Measurements from ENCODE around the gene JAM3. TPM values are rescaled to one million over a fixed set of nuclear protein-coding genes. Genes with fewer than 3 reads are reported as not detected.
A peak's percentile ranks its signal among the peaks of the same experiment; 100 is the strongest.

JAM3 gene
- total RNA-seq, 1 experiment from 2014 or later = 9.0 TPM

- H3K9me3 ChIP-seq (ENCODE audit: low read depth, low read length, poor library complexity, severe bottlenecking) = no peaks in the 10 kb centered on the region
- DNase-seq (ENCODE audit: low spot score) = no peak
- H3K27me3 ChIP-seq (replicated peaks; ENCODE audit: insufficient read depth, low read depth, low read length, poor library complexity) = no peaks in the 10 kb centered on the region
- H3K27ac ChIP-seq (ENCODE audit: low read depth, low read length, poor library complexity, severe bottlenecking) = no peak overlapping the region
- intact Hi-C loops (cut with micrococcal nuclease; ENCODE audit: unreplicated experiment) = no loop called here
- no TSS peak for BruUV-seq (replicated peaks)
- H3K36me3 ChIP-seq (ENCODE audit: insufficient read depth, low read length, poor library complexity, severe bottlenecking) = no peaks in the 10 kb centered on the region
- ChIA-PET POLR2A (ENCODE audit: low non-redundant PET) (no interaction called here), CTCF (interaction anchor here (0.6 to 1.2 kb wide), 3 partner anchors 48 to 618 kb away, joined by 3 read pairs; no protein-coding TSS in a partner anchor)
- H3K4me3 ChIP-seq (ENCODE audit: low read depth, low read length, poor library complexity, severe bottlenecking) = no peak overlapping the region
- TF ChIP-seq CTCF (conservative IDR thresholded peaks at IDR 0.05; ENCODE audit: low read depth, low read length) = peak; percentile 27; the same call in 1 of the 2 replicates
- no peak for TF ChIP-seq EZH2 (IDR thresholded peaks at IDR 0.05; ENCODE audit: borderline replicate concordance, low read depth, low read length, poor library complexity, severe bottlenecking)
- no peaks in the 10 kb centered on the region for H3K4me1 ChIP-seq (ENCODE audit: insufficient read depth, low read length, poor library complexity, severe bottlenecking)
These were observed 29.8 kb downstream of the JAM3 start for GRCh38 chr11:134098566-134099184.

- ChIA-PET POLR2A (ENCODE audit: low non-redundant PET) (no interaction called here), CTCF (no interaction called here)
- H3K27ac ChIP-seq (ENCODE audit: low read depth, low read length, poor library complexity, severe bottlenecking) = no peak overlapping the region
- no peaks in the 10 kb centered on the region for H3K9me3 ChIP-seq (ENCODE audit: low read depth, low read length, poor library complexity, severe bottlenecking)
- BruUV-seq (replicated peaks) = no TSS peak
- intact Hi-C loops (cut with micrococcal nuclease; ENCODE audit: unreplicated experiment) = no loop called here
- no peak for DNase-seq (ENCODE audit: low spot score)
- no peak overlapping the region for H3K4me3 ChIP-seq (ENCODE audit: low read depth, low read length, poor library complexity, severe bottlenecking)
- TF ChIP-seq CTCF (conservative IDR thresholded peaks at IDR 0.05; ENCODE audit: low read depth, low read length) (no peak), EZH2 (IDR thresholded peaks at IDR 0.05; ENCODE audit: borderline replicate concordance, low read depth, low read length, poor library complexity, severe bottlenecking) (no peak)
- H3K27me3 ChIP-seq (replicated peaks; ENCODE audit: insufficient read depth, low read depth, low read length, poor library complexity) = no peaks in the 10 kb centered on the region
- no peaks in the 10 kb centered on the region for H3K4me1 ChIP-seq (ENCODE audit: insufficient read depth, low read length, poor library complexity, severe bottlenecking)
- H3K36me3 ChIP-seq (ENCODE audit: insufficient read depth, low read length, poor library complexity, severe bottlenecking) = no peaks in the 10 kb centered on the region
These were observed 31.3 kb downstream of the JAM3 start for GRCh38 chr11:134100171-134100570.

- Histone ChIP-seq H3K27ac (ENCODE audit: low read depth, low read length, poor library complexity, severe bottlenecking) (no peak overlapping the region), H3K27me3 (replicated peaks; ENCODE audit: insufficient read depth, low read depth, low read length, poor library complexity) (no peaks in the 10 kb centered on the region), H3K4me1 (ENCODE audit: insufficient read depth, low read length, poor library complexity, severe bottlenecking) (no peaks in the 10 kb centered on the region), H3K36me3 (ENCODE audit: insufficient read depth, low read length, poor library complexity, severe bottlenecking) (no peaks in the 10 kb centered on the region), H3K4me3 (ENCODE audit: low read depth, low read length, poor library complexity, severe bottlenecking) (no peak overlapping the region), H3K9me3 (ENCODE audit: low read depth, low read length, poor library complexity, severe bottlenecking) (no peaks in the 10 kb centered on the region)
- ChIA-PET CTCF (no interaction called here), POLR2A (ENCODE audit: low non-redundant PET) (no interaction called here)
- BruUV-seq (replicated peaks) = no TSS peak
- no peak for TF ChIP-seq CTCF (conservative IDR thresholded peaks at IDR 0.05; ENCODE audit: low read depth, low read length)
- no peak for TF ChIP-seq EZH2 (IDR thresholded peaks at IDR 0.05; ENCODE audit: borderline replicate concordance, low read depth, low read length, poor library complexity, severe bottlenecking)
- intact Hi-C loops (cut with micrococcal nuclease; ENCODE audit: unreplicated experiment) = no loop called here
- DNase-seq (ENCODE audit: low spot score) = no peak
These were observed 32.4 kb downstream of the JAM3 start for GRCh38 chr11:134101282-134101681.

All from A673 (cell line).